GM21367 (cell line): ENCODE results near the gene GDPD1.
"Not testable (repeated sequence)": the region's sequence is repeated elsewhere in the genome, so short reads cannot be mapped to it uniquely, and the experiment has no call there.

Experiments used
- ATAC-seq: cut with Tn5 transposase; IDR thresholded peaks from one replicate; pipeline ENCODE4 v1.9.1; 2021; ENCODE audit not compliant: unreplicated experiment

Gene GDPD1

DNA sequence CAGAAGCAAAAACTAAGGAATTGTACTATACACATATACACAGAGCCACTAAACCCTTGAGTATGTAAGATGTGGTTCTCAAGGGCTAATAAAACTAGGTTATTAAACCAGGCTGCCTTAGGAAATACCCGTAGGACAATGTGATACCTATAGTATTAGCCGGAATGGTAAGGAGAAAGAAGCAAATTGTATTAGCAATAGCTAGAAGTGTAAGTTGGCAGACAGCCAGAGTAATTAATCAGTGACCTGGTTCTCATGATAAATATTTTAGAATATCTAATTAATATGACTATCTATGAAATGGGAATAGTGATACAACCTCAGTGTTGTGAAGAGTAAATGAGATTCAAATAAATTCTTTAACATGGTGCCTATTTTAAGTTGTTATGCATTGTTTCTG, 18.6 kb downstream of the GDPD1 start:
- ATAC-seq = no peak

DNA sequence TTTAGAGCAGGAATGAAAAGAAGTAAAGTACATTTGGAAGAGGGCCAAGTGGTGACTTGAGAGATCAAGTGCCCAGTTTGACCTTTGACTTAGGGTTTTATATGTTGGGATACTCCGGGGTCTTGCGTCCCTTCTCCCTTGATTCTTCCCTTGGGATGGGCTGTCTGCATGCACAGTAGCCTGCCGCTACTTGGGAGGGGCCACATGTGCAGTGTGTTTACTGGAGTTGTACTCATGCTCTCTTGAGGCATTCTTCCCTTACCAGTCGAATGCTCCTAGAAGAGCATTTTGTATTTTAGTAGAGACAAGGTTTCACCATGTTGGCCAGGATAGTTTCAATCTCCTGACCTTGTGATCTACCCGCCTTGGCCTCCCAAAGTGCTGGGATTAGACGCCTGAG, 23.8 kb downstream of the GDPD1 start:
- ATAC-seq = no peak

DNA sequence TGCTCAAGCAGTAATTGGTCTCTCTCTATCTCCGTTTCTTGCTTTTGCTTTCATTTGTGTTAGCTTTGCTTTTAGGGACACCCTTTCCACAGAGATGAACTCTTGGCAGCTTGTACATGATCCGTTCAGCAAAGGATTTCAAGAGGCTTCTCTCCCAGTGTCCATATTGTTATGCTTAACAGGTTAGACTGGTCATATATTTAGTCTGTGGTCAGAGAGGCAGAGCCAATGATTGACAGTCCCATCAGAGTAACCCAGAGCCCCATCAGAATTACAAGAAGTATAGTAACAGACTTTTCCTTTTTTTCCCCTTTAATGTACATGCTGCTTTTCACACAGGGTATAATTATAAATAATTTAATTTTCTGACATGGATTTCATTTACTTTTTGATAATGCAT, 34.4 kb downstream of the GDPD1 start:
- ATAC-seq = no peak

DNA sequence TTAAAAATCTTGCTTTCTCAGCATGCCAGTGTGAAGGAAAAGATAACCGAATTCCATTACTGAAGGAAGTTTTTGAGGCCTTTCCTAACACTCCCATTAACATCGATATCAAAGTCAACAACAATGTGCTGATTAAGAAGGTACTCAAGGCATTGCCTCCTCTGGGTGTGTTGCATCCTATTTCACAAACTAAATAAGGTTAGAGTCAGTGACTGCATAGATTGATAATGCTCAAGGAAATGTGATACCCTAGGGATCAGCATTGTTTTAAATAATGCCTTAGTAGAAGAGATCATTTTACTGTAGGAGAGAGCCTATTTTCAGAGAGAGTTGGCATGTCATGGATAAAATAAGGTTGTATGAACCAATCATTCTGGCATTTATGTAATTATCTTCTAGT, 36.8 kb downstream of the GDPD1 start:
- no peak for ATAC-seq

DNA sequence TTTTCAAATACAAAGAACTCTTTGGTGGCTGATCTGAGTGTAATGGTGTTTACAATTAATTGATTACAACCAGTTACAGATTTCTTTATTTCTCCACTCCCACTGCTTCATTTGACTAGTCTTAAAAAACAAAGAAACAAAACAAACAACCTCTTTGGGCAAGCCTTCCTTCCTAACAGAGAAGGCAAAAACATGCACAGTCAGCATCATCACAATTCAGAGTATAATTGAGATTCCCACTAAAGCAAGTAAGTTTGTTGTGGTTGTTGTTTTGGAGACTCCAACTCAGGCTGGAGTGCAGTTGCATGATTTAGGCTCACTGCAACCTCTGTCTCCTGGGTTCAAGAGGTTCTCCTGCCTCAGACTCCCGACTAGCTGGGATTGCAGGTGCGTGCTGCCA, 40.4 kb downstream of the GDPD1 start:
- ATAC-seq = no peak

DNA sequence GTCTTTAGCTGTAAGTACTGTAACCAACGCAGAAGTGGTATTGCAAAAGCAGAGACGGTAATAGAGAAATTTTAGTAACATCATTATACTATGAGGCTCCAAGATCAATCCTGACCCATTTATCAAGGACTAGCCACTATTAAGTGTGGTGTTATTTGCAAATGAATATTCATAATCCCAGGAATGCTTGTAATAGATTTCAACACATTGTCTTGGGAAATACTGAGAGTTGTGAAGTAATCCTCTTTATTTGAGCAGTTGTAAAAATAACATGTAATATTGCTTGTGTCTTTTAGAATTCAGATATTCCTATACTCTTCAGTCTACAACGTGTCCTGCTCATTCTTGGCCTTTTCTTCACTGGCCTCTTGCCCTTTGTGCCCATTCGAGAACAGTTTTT, 46.4 kb downstream of the GDPD1 start:
- no peak for ATAC-seq

DNA sequence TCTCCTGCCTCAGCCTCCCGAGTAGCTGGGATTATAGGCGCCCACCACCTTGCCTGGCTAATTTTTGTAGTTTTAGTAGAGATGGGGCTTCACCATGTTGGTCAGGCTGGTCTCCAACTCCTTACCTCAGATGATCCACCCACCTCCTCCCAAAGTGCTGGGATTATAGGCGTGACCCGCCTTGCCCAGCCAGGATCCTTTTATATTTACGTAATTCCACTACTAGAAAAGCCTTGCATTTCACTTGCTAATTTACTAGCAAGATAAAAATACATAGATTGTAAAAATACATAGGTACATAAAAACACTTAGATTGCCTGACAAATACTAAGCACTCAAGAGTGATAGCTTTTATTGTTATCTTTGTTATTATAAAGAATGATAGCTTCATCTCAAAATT, 47.5 kb downstream of the GDPD1 start:
- no peak for ATAC-seq

DNA sequence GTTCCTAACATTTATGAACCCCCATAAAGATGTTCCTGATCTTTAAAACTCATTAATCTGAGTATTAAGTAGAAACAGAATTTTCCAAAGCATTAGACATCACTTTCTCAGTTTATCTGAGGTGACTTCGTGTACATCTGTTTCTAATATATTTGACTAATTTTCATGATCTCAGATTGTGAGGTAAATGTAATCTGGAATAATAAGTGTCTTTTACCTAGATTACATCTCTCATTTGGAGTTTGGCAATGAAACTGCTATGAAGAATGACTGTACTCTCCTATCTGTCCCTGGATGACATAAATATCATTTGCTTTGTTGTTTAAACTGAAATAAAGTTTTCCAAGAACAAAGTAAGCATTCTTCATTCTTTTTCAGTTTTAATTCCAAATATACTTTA, 55.3 kb downstream of the GDPD1 start:
- ATAC-seq = no peak

DNA sequence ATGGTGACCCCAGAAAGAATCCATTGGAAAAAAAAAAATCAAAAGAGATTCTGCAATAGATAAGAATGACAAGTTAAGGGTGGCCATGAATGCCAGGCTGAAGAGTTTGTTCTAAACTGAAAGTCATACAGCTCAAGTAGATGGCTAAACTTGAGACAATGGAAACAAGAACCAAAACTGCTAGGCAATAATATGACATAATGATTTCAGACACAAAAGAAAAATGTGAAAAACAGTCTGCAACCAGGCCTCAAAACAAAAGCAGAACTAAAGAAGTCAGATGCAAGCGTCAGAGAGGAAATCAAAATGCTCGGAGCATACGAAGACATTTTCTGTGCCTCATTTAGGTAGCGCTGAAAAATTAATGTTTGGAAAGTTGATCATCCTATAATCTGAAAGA, 56.7 kb downstream of the GDPD1 start:
- no peak for ATAC-seq

DNA sequence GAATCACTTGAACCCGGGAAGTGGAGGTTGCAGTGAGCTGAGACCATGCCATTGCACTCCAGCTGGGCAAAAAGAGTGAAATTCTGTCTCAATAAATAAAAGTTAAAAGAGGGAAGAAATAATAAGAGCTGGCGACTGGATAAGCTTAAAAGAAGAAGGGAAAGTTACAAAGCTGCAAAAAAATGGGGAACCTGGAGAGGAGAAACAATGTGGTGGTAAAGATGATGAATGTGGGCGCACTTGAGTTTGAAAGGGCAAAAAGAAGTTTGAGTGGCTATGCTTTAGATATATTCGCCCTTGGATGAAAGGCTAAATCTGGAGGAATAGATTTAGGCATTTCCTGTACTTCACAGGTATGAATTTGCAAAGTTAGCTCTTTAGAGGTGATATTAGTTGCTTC, 58.1 kb downstream of the GDPD1 start:
- ATAC-seq = no peak

DNA sequence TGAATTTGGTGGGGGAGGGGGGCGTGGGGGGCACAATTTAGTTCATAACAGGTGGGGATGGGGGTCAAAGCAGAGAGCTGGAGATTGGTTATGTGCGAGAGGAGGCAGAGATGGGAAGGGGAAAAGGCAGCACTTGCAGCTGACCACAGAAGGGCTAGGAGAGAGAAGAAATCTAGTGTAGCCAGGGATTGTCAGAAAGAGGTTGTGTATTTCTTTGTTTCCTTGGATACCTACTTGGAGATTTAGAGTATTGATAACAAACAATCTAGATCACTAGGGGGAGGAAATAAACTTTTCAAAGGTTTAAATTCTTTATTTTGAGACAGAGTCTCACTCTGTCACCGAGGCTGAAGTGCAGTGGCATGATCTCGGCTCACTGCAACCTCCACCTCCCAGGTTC, 64.0 kb downstream of the GDPD1 start:
- ATAC-seq = no peak

DNA sequence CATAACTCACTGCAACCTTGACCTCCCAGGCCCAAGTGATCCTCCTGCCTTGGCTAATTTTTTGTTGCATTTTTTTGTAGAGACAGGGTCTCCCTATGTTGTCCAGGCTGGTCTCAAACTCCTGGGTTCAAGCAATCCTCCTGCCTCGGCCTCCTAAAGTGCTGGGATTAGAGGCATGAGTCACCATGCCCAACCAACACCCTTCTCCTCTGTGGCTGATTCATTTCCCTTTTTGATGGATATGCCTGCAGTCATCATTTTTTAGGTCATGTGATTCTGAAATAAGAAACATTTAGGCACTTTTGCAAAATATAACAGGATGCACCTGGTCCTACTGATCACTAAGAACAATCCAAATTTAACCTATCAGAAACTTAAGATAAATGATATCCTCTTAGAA, 67.1 kb downstream of the GDPD1 start:
- no peak for ATAC-seq

DNA sequence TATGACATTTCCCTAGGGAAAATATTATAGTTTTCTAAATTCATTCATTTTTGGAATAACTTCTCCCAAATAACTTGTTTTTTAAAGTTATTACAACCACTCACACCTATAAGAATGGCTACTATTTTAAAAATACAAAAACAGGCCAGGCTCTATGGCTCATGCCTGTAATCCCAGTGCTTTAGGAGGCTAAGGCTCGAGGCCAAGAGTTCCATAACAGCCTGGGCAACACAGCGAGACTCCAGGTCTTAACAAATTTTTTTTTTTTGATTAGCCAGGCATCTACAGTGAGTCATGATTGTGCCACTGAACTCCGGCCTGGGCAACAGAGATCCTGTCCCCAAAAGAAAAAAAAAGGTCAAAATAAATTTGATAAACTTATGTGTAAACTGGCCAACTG, 67.6 kb downstream of the GDPD1 start:
- no peak for ATAC-seq

DNA sequence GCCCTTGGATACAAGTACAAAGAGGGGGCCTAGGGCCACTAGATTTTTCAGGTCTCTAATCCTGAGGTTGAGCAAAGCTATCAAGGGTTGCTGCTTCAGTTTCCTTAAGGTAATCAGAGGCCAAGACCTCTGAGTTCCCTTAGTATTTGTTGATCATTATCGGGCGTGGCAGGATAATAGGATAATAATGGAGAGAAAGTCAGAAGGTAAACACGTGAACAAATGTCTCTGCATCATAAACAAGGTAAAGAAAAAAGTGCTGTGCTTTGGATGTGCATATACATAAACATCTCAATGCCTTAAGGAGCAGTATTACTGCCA, 69.6 kb downstream of the GDPD1 start:
- no peak for ATAC-seq

DNA sequence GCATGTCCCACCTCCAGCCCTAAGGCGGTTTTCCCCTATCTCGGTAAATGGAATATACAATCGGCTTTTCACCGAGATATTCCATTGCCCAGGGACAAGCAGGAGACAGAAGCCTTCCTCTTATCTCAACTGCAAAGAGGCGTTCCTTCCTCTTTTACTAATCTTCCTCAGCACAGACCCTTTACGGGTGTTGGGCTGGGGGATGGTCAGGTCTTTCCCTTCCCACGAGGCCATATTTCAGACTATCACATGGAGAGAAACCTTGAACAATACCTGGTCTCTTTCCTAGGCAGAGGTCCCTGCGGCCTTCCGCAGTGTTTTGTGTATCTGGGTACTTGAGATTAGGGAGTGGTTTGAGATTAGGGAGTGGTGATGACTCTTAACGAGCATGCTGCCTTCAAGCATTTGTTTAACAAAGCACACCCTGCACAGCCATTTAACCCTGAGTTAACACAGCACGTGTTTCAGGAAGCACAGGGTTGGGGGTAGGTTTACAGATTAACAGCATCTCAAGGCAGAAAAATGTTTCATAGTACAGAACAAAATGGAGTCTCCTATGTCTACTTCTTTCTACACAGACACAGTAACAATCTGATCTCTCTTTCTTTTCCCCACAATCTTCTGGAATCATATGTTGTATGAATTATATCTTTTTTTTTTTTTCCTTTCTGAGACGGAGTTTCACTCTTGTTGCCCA, 70.1 kb downstream of the GDPD1 start:
- not testable (repeated sequence) for ATAC-seq

DNA sequence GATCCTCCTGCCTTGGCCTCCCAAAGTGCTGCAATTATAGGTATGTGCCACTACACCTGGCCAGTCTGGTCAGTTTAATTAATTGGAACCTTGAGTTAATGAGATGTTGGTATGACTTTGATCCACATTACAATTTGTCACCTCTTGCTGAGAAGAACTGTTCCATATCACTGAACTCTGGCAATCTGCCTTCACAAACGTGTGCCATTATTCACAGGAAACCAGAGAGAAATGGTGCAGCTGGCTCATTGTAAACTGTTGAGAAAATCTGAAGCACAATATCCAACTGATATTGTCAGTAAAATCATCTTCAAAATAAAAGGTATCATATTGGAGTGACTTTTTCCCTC, 71.8 kb downstream of the GDPD1 start:
- ATAC-seq = no peak

DNA sequence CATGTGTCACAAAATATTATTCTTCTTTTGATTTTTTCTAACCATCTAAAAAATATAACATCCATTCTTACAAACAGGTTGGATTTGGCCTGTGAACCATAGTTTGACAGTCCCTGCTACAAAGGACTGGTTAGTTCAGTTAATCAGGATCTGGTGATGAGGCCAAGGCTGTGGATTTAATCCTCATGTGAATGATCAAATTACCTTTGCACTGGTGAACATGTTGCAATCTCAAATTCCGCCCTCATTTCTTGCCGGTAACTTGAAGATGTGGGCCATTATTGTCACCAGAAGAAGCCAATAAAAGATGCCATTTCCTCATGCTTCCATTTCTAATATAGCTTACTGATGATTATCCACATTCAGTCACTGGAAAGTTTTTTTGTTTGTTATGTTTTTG, 75.9 kb downstream of the GDPD1 start:
- no peak for ATAC-seq

DNA sequence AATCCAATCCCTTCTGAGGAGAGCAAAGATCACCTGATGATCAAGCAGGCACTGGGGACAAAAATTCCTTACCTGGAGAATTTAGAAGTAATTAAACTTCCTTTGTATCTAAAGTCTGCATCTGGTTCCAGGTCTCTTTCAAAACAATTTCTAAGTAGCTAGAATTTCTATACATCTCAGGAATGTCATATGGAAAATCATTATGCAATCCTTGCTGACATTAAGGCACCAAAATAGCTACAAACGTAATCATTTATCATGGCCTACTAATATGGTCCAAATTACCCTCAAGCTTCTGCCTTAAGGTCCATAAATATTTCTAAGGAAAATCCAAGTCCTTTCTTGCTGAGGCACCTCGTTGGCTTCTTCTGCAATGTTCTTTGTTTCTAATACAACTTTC, 78.2 kb downstream of the GDPD1 start:
- no peak for ATAC-seq

DNA sequence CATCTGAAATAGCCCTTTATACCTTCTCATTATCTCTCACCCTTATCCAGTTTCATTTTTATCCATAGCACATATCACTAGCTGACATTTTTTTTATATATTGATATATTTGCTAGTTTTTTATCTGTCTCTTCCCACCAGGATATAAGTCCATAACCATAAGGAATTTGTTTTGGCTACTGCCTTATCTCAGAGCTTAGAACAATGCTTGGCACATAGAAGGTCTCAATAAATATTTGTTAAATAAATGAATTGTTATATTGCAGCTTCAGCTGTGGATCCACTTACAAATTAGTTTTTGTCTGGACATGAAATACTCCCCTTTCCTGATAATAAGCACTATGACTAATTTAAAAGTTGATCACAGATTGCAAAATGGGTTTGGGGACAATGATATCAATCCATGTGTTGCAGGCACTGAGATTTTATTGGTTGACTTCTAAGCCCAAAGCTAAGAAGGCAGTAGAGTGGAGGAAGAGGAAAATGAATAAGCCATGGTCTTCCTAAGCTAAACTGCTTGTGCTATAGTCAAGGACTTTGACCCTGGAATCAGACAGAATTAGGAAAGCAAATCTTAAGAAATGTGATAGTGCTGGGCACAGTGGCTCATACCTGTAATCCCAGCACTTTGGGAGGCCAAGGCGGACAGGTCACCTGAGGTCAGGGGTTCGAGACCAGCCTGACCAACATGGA, 79.2 kb downstream of the GDPD1 start:
- no peak for ATAC-seq

DNA sequence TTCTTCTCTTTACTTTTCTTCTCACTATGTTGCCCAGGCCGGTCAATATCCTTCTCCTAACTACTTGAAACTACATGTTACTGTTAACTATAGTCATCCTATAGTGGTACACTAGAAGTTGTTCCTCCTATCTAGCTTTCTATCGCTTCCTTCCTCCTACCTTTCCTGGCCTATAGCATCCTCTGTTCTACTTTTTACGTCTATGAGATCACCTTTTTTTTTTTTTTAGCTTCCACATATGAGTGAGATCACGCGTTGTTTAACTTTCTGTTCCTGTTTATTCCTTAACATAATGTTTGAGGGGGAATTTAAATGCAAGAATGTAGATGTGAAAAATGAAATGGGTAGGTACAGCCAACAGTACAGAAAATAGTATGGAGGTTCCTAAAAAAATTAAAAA, 80.6 kb downstream of the GDPD1 start:
- no peak for ATAC-seq

DNA sequence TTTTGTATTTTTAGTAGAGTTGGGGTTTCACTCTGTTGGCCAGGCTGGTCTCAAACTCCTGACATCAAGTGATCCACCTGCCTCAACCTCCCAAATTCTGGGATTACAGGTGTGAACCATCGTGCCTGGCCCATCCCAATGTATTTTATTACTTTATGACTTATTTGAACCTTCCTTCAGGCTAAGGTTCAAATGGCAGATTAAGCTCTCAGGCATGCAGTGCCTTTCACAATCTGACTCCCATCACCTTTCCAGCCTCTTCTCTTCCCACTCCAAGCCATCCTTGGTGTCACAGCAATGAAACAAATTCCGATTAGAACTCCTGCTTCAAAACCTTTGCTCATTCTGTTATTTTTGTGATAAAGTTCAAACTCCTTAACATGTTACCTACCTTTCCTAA, 84.5 kb downstream of the GDPD1 start:
- no peak for ATAC-seq

DNA sequence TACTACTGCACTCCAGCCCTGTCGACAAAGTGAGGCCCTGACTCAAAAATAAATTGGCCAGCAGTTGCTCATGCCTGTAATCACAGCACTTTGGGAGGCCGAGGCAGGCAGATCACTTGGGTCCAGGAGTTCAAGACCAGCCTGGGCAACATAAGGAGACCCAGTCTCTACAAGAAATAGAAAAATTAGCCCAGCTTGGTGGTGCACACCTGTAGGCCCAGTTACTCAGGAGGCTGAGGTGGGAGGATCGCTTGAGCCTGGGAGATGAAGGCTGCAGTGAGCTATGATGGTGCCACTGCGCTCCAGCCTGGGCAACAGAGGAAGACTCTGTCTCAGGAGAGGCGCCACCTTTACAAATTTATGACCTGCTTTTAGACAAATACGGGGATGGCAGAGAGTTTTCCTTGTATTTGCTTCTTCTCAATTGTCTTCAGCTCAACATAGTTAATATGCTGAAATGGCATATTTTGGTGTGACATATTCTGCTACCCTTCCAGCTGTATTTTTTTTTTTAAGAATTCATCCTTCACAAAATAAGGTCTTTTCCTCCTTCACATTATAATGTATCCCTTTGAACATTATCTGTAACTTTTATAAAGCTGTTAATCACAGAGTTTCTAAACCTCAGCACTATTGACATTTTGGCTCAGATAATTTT, 90.1 kb downstream of the GDPD1 start:
- ATAC-seq = no peak

DNA sequence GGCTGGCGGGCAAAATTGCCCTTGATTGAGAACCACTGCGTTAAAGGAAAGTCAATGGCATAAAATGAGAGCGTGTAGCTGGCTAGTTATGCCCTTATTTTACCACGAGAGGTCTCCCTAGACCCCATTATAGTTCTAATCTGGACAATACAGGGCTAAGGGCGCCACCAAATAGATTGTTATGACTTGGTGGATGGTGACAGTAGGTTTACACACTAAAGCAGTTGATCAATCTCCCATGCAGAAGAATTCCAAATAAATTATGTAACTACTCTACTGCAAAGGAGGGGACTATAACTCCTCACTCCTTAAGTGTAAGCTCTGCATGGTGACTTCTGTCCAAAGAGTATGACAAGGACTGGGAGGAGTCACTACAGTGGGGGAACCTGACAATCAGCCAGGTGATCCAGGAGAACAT, 90.7 kb downstream of the GDPD1 start:
- no peak for ATAC-seq
